ENCODE data around the gene CASQ1. TPM values are rescaled to one million over a fixed set of nuclear protein-coding genes. Genes with fewer than 3 reads are reported as not detected.

The CASQ1 gene
- total RNA-seq: not detected

DNA sequence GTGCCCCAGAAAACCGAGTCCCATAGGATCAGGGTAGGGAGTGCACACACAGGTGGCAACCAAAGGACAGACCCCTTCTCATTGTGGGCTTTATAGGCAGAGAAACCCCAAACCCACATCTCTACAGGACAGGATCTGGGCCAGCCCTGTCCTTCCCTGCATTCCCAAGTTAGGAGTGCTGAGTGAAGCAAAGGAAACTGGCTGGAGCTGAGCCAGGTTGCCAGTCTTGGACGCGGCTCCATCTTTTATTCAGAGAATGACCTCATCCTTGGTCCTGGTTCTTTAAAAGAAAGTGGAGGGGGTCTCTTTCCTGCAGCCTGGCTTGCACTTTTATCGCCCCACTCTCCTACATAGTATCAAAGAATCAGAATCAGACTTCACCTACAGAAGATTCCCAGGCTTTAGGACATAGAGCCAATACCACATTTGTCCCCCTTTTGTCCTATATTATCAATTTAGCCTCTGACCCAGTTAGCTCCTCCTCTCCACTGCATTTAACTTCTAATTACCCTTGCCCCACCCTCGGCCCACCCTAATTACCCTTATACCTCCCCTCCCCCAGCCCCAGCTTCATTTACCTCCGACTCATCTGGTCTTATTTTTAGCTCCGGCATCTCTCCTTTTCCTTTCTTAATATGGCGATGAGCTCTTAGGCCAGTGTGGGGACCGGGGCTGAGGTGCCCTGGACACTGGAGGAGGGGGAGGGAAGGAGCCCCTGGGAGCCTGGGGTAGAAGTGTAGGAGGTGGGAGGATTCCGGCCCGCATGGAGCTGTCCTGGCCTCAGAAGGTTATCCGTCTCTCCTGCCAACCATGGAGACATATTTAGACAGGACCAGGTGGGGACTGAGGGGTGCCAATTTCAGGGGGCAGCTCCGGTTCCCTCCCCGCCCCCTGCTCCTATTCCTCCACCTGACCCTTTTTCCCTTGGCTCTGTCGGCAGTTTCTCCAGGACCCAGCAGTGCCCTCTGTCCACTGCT, at the start of gene CASQ1:
TSS of gene CASQ1 (plus strand) at position 927 of the 977 bp plus-strand sequence. CDS start 177 bp downstream, outside the sequence.
- CTCF ChIA-PET: interaction anchor here (0.5 to 1.8 kb wide), 5 partner anchors 17 to 182 kb away, joined by 3 to 5 read pairs (median 3); no protein-coding TSS in a partner anchor
- no peak within 1 kb of the TSS for H3K4me3 Mint-ChIP-seq

GRCh38 chr1:160143695-160144094, 46.7 kb upstream of the CASQ1 start:
- Mint-ChIP-seq H3K27ac (no peak overlapping the region), H3K9me3 (no peaks in the 10 kb centered on the region), H3K4me3 (no peak overlapping the region), H3K4me1 (no peaks in the 10 kb centered on the region), H3K27me3 (peaks cover 13% of the 10 kb centered on the region), H3K36me3 (ENCODE audit: low read depth) (no peaks in the 10 kb centered on the region)
- ChIA-PET POLR2A (no interaction called here), CTCF (no interaction called here)
- DNase-seq: no peak

More for the DNA sequence above, at the start of gene CASQ1:
- Mint-ChIP-seq H3K27ac (no peak within 1 kb of the TSS), H3K27me3 (peaks cover 4% of the 10 kb centered on the region), H3K36me3 (ENCODE audit: low read depth) (no peaks in the 10 kb centered on the region), H3K9me3 (no peaks in the 10 kb centered on the region), H3K4me1 (no peaks in the 10 kb centered on the region)
- no peak for DNase-seq
- POLR2A ChIA-PET: no interaction called here

DNA sequence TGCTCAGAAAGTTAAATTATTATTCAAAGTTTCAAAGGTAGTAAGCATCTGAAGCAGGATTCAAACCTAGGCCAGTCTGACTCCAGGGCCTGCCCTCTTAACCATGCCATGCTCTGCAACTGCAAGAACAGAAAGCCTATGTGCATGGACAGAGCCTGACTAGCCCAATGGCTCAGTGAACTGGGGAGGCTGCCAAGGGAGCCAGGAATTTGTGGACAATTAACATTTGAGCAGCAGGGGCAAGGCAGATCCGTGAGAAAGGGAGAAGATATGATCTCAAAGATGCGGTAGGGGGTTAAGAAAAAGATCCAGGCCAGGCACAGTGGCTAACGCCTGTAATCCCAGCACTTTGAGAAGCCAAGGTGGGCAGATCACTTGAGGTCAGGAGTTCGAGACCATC, 45.5 kb upstream of the CASQ1 start:
- Mint-ChIP-seq H3K27ac (no peak overlapping the region), H3K4me1 (no peaks in the 10 kb centered on the region), H3K4me3 (no peak overlapping the region), H3K27me3 (peaks cover 15% of the 10 kb centered on the region), H3K9me3 (no peaks in the 10 kb centered on the region), H3K36me3 (ENCODE audit: low read depth) (no peaks in the 10 kb centered on the region)
- no peak for DNase-seq
- CTCF ChIA-PET: no interaction called here
- POLR2A ChIA-PET: no interaction called here

DNA sequence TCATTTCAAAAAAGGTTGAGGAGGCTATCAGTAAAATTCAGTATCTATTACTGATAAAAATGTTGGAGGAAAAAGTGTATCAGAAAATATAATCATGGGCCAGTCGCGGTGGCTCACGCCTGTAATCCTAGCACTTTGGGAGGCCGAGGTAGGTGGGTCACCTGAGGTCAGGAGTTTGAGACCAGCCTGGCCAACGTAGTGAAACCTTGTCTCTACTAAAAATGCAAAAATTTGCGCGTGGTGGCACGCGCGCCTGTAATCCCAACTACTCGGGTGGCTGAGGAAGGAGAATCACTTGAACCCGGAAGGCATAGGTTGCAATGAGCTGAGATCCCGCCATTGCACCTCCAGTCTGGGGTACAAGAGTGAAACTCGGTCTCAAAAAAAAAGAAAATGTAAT, 44.3 kb upstream of the CASQ1 start:
- ChIA-PET CTCF (no interaction called here), POLR2A (no interaction called here)
- Mint-ChIP-seq H3K27me3 (peaks cover 17% of the 10 kb centered on the region), H3K27ac (no peak overlapping the region), H3K9me3 (no peaks in the 10 kb centered on the region), H3K4me1 (no peaks in the 10 kb centered on the region), H3K4me3 (no peak overlapping the region), H3K36me3 (ENCODE audit: low read depth) (no peaks in the 10 kb centered on the region)
- no peak for DNase-seq

DNA sequence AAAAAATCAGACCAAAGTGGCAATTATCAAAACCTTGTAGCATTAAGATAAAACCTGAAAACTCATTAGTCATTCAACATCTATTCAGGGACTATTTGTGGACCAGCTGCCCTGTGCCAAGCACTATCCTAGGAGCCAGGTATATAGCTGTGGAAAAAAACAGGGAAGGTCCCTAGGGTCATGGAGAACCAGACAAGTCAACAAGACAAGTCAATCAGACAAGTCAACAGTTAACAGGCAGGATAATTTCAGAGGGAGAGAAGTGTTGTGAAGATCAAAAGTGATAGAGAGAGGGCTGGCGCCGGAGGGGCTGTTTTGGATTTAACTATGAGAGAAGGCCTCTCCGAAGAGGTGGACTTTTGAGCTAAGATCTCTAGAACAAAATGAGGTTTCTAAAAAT, 42.3 kb upstream of the CASQ1 start:
- Mint-ChIP-seq H3K27ac (no peak overlapping the region), H3K9me3 (no peaks in the 10 kb centered on the region), H3K36me3 (ENCODE audit: low read depth) (no peaks in the 10 kb centered on the region), H3K4me3 (no peak overlapping the region), H3K27me3 (peaks cover 13% of the 10 kb centered on the region), H3K4me1 (no peaks in the 10 kb centered on the region)
- ChIA-PET POLR2A (no interaction called here), CTCF (no interaction called here)
- no peak for DNase-seq

DNA sequence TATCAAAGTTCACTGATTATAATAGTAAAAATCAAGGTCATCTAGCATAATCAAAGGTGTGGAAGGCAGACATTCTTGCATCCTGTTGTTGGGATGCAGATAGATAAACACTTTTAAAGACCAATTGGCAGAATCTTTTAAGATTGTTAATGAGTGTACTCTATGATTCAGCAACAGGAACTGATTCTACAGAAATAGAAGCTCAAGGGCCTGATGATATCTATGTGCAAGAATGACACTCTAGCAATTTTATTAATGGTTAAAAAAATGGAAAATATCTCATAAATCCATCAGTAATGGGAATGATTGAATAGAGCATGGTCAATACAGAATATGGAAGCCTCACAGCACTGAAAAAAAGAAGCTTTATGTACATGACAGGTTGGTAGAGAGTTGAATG, 41.1 kb upstream of the CASQ1 start:
- peaks cover 9% of the 10 kb centered on the region for H3K27me3 Mint-ChIP-seq
- ChIA-PET CTCF (no interaction called here), POLR2A (no interaction called here)
- H3K27ac Mint-ChIP-seq: no peak overlapping the region
- H3K4me1 Mint-ChIP-seq: no peaks in the 10 kb centered on the region
- DNase-seq: no peak
- H3K36me3 Mint-ChIP-seq (ENCODE audit: low read depth): no peaks in the 10 kb centered on the region
- H3K9me3 Mint-ChIP-seq: no peaks in the 10 kb centered on the region
- H3K4me3 Mint-ChIP-seq: no peak overlapping the region

DNA sequence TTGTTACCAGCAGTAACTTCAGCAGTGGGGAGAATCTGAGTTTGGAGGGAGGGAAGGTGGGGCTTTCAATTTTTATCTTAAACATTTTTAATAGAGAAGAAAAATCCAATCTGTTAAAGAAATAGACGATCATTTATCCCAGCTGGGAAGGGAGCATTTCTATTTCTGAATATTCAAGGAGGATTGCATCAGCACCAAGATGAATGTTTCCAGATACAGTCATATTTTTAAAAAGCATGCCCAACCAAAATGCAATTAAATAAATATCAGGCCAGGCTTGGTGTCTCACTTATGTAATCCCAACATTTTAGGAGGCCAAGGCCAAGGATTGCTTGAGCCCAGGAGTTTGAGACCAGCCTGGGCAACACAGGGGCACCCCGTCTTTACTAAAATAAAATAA, 40.7 kb upstream of the CASQ1 start:
- CTCF ChIA-PET: interaction anchor here (1.3 kb wide), 1 partner anchor 12 kb away, joined by 3 read pairs; no protein-coding TSS in a partner anchor

DNA sequence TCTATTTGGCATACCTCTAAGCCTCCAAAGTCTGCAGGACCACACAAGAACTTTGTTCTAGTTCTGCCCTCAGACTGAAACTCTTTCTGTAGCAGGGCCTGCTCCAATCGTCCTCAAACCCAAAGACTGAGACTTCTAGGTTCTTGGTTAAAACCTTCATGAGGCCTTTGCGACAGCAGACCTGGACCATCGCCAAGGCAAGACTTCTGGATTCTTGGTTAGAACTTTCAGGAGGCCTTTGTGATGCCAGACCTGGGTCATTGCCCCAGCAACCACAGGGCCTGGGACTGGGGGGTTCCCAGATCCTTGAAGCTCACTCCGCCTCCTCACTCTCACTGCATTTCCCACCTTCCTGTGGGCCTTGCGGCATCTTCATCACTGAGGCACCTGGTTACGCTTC, 39.1 kb upstream of the CASQ1 start, which contains the start of gene ATP1A4:
TSS of gene ATP1A4 (plus strand) at position 301 of the 400 bp plus-strand sequence. CDS start 438 bp downstream, outside the sequence.
- DNase-seq: no peak
- H3K4me3 Mint-ChIP-seq: no peak within 1 kb of the TSS
- H3K36me3 Mint-ChIP-seq (ENCODE audit: low read depth): no peaks in the 10 kb centered on the region
- CTCF ChIA-PET: interaction anchor here (1.1 to 1.6 kb wide), 2 partner anchors 23 to 34 kb away, joined by 3 read pairs; no protein-coding TSS in a partner anchor
- H3K4me1 Mint-ChIP-seq: no peaks in the 10 kb centered on the region
- H3K27ac Mint-ChIP-seq: no peak within 1 kb of the TSS
- POLR2A ChIA-PET: no interaction called here
- peaks cover 9% of the 10 kb centered on the region for H3K27me3 Mint-ChIP-seq
- no peaks in the 10 kb centered on the region for H3K9me3 Mint-ChIP-seq

More for the DNA sequence above, 40.7 kb upstream of the CASQ1 start:
- no peak overlapping the region for H3K27ac Mint-ChIP-seq
- no peak for DNase-seq
- no peaks in the 10 kb centered on the region for H3K9me3 Mint-ChIP-seq
- H3K27me3 Mint-ChIP-seq: peaks cover 9% of the 10 kb centered on the region
- POLR2A ChIA-PET: no interaction called here
- H3K4me3 Mint-ChIP-seq: no peak overlapping the region
- no peaks in the 10 kb centered on the region for H3K4me1 Mint-ChIP-seq
- H3K36me3 Mint-ChIP-seq (ENCODE audit: low read depth): no peaks in the 10 kb centered on the region

- DNase-seq: no peak
- no peaks in the 10 kb centered on the region for H3K36me3 Mint-ChIP-seq (ENCODE audit: low read depth)
- no peak overlapping the region for H3K27ac Mint-ChIP-seq
- H3K27me3 Mint-ChIP-seq: peaks cover 17% of the 10 kb centered on the region
- H3K9me3 Mint-ChIP-seq: no peaks in the 10 kb centered on the region
- CTCF ChIA-PET: no interaction called here
- no peak overlapping the region for H3K4me3 Mint-ChIP-seq
- POLR2A ChIA-PET: no interaction called here
- no peaks in the 10 kb centered on the region for H3K4me1 Mint-ChIP-seq
Measured at GRCh38 chr1:160154790-160155189, 35.6 kb upstream of the CASQ1 start.

GRCh38 chr1:160156361-160156760, 34.0 kb upstream of the CASQ1 start:
- H3K27me3 Mint-ChIP-seq: peaks cover 15% of the 10 kb centered on the region
- ChIA-PET POLR2A (no interaction called here), CTCF (no interaction called here)

GRCh38 chr1:160157174-160157573, 33.2 kb upstream of the CASQ1 start:
- Mint-ChIP-seq H3K4me3 (no peak overlapping the region), H3K27me3 (peaks cover 18% of the 10 kb centered on the region), H3K9me3 (no peaks in the 10 kb centered on the region), H3K36me3 (ENCODE audit: low read depth) (no peaks in the 10 kb centered on the region), H3K4me1 (no peaks in the 10 kb centered on the region), H3K27ac (no peak overlapping the region)
- no peak for DNase-seq
- ChIA-PET CTCF (no interaction called here), POLR2A (no interaction called here)

More at GRCh38 chr1:160156361-160156760, 34.0 kb upstream of the CASQ1 start:
- no peak overlapping the region for H3K27ac Mint-ChIP-seq
- H3K36me3 Mint-ChIP-seq (ENCODE audit: low read depth): no peaks in the 10 kb centered on the region
- H3K4me1 Mint-ChIP-seq: no peaks in the 10 kb centered on the region
- H3K9me3 Mint-ChIP-seq: no peaks in the 10 kb centered on the region
- H3K4me3 Mint-ChIP-seq: no peak overlapping the region
- DNase-seq: no peak

- Mint-ChIP-seq H3K27ac (no peak overlapping the region), H3K36me3 (ENCODE audit: low read depth) (no peaks in the 10 kb centered on the region), H3K4me3 (no peak overlapping the region), H3K27me3 (peaks cover 18% of the 10 kb centered on the region), H3K4me1 (no peaks in the 10 kb centered on the region), H3K9me3 (no peaks in the 10 kb centered on the region)
- ChIA-PET POLR2A (no interaction called here), CTCF (interaction anchor here (1.3 kb wide), 1 partner anchor 94 kb away, joined by 3 read pairs; no protein-coding TSS in a partner anchor)
- DNase-seq: no peak
Measured at GRCh38 chr1:160158031-160158430, 32.3 kb upstream of the CASQ1 start.

GRCh38 chr1:160158534-160158933, 31.8 kb upstream of the CASQ1 start:
- H3K4me3 Mint-ChIP-seq: no peak overlapping the region
- ChIA-PET CTCF (interaction anchor here (1.3 kb wide), 1 partner anchor 93 kb away, joined by 3 read pairs; no protein-coding TSS in a partner anchor), POLR2A (no interaction called here)
- H3K27ac Mint-ChIP-seq: no peak overlapping the region
- H3K36me3 Mint-ChIP-seq (ENCODE audit: low read depth): no peaks in the 10 kb centered on the region
- H3K4me1 Mint-ChIP-seq: no peaks in the 10 kb centered on the region
- peaks cover 18% of the 10 kb centered on the region for H3K27me3 Mint-ChIP-seq
- no peaks in the 10 kb centered on the region for H3K9me3 Mint-ChIP-seq
- DNase-seq: no peak

Data from activated CD4-positive, alpha-beta T cell treated with anti-CD3 and anti-CD28 coated beads, Interleukin-2, amount 10 ng/mL, durations not matched to agents 7 days and 5 days (primary cell).